ENCODE results near the gene SLC6A7. TPM values are rescaled to one million over a fixed set of nuclear protein-coding genes. Genes with fewer than 3 reads are reported as not detected.

The SLC6A7 gene
- total RNA-seq, 1 donor, result not detected

DNA sequence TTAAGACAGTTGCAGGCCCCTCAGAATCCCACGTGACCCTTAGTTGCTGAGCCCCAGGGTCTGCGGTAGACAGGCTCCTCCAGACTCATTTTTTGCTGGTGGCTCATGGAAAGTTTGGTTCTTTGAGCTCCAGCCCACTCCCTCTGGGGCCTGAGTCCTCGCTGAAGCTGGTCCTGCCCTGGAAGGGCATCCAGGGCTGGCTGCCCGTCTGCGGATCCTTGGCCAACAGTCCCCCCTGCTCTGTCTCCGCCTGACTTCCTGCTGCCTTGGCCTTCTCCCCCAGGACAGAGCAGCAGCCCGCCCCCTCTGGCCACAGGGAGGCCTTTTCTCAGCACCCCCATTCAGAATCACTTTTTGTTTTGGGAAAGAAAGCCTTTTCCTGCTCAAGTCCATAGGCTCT is 24.4 kb downstream of the SLC6A7 start:
- peak overlapping the region; percentile 4 for H3K4me2 ChIP-seq (ENCODE audit: insufficient read depth, low read length)
- TF ChIP-seq, protein P1, sequence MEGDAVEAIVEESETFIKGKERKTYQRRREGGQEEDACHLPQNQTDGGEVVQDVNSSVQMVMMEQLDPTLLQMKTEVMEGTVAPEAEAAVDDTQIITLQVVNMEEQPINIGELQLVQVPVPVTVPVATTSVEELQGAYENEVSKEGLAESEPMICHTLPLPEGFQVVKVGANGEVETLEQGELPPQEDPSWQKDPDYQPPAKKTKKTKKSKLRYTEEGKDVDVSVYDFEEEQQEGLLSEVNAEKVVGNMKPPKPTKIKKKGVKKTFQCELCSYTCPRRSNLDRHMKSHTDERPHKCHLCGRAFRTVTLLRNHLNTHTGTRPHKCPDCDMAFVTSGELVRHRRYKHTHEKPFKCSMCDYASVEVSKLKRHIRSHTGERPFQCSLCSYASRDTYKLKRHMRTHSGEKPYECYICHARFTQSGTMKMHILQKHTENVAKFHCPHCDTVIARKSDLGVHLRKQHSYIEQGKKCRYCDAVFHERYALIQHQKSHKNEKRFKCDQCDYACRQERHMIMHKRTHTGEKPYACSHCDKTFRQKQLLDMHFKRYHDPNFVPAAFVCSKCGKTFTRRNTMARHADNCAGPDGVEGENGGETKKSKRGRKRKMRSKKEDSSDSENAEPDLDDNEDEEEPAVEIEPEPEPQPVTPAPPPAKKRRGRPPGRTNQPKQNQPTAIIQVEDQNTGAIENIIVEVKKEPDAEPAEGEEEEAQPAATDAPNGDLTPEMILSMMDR (IDR thresholded peaks at IDR 0.05; ENCODE audit: extremely low read depth, low read depth, low read length), result peak; percentile 38

DNA sequence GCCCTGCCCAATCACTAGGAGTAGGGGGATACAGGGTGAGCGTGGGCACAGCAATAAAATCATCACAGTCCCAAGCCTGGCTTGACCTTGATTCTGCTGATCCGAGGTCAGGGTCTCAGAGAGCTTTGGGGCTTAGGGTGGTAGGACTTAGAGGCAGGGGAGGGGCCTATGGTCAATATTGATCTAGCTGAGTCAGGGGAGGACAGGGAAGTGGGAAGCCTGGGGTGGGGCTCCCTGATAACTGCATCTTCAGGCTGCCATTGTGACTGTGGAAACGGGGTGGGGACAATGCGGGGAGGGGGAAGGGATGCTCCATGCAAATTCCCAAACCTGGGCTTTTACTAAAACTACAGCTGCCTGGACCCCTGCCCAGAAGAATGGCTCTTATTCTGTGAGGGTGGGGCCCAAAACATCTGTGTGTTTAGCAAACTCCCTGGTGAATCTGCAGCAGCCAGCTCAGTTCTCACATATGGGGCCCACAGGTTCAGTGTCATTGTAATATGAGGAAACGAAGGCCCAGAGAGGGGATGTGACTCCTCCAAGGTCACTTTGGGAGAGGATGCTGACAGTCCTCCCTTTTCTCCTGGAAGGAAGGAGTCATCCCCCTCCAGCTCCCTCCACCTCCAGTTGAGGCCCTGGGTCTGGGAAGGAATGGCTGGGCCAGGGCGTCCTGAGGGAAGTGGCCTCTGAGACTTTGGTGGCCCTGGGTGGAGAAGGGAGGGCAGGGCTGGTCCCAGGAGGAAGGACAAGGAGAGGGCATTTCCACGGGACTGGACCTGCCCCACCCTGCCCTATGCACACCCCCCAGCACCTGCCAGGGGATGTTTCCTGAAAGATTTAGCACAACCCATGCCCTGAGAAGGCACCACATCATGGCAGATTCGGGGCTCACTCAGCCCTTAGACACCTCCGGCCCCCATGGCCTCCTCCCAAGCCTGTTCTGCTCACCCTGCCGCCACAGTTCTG is 26.4 kb downstream of the SLC6A7 start:
- H3K27me3 ChIP-seq (ENCODE audit: insufficient read depth, low read length), result no peaks in the 10 kb centered on the region
- no peaks in the 10 kb centered on the region for H4K20me1 ChIP-seq (ENCODE audit: insufficient read depth, low read length)
- TF ChIP-seq, protein P1 (IDR thresholded peaks at IDR 0.05; ENCODE audit: extremely low read depth, low read depth, low read length), result no peak
- H3K27ac ChIP-seq (ENCODE audit: low read depth, low read length), result no peak overlapping the region
- H3K4me3 ChIP-seq (ENCODE audit: insufficient read depth, low read length), result no peak overlapping the region
- no peak for DNase-seq (ENCODE audit: insufficient read length, low spot score, missing footprints)
- no peaks in the 10 kb centered on the region for H3K79me2 ChIP-seq (ENCODE audit: insufficient read depth, low read length)
- H2AFZ ChIP-seq (ENCODE audit: low read length), result no peak overlapping the region
- no peaks in the 10 kb centered on the region for H3K9me3 ChIP-seq (ENCODE audit: low read depth, low read length)
- peaks cover 16% of the 10 kb centered on the region for H3K4me1 ChIP-seq (ENCODE audit: insufficient read depth, low read length)
- no peak overlapping the region for H3K4me2 ChIP-seq (ENCODE audit: insufficient read depth, low read length)
- H3K36me3 ChIP-seq (ENCODE audit: insufficient read depth, low read length), result no peaks in the 10 kb centered on the region

More for the DNA sequence above, 24.4 kb downstream of the SLC6A7 start:
- peak overlapping the region; percentile 39 for H2AFZ ChIP-seq (ENCODE audit: low read length)
- H3K4me3 ChIP-seq (ENCODE audit: insufficient read depth, low read length), result no peak overlapping the region
- H3K36me3 ChIP-seq (ENCODE audit: insufficient read depth, low read length), result no peaks in the 10 kb centered on the region
- H3K27ac ChIP-seq (ENCODE audit: low read depth, low read length), result peak overlapping the region; percentile 0
- H3K9me3 ChIP-seq (ENCODE audit: low read depth, low read length), result no peaks in the 10 kb centered on the region
- peaks cover 23% of the 10 kb centered on the region for H3K4me1 ChIP-seq (ENCODE audit: insufficient read depth, low read length)
- H3K27me3 ChIP-seq (ENCODE audit: insufficient read depth, low read length), result no peaks in the 10 kb centered on the region
- H4K20me1 ChIP-seq (ENCODE audit: insufficient read depth, low read length), result no peaks in the 10 kb centered on the region
- DNase-seq (ENCODE audit: insufficient read length, low spot score, missing footprints), result peak; percentile 98
- no peaks in the 10 kb centered on the region for H3K79me2 ChIP-seq (ENCODE audit: insufficient read depth, low read length)

DNA sequence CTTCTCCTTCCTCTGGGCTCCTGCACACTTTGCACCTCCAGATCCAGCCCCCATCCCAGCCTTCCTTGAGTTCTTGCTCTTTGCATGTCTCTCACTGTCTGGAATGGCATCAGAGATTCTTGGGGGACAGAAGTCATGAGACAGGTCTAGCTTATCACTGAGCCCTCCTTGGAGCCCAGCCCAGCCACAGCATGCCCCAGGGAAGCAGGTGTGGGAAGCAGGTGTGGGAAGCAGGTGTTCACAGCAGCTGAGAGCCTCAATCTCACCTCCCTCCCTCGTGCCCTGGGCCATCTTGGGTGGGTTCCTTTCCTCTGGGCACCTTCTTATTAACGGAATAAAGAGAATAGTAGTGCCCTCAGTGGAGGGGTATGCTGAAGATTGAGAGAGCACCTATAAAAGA is 27.2 kb downstream of the SLC6A7 start:
- DNase-seq (ENCODE audit: insufficient read length, low spot score, missing footprints), result no peak
- Histone ChIP-seq H3K27me3 (ENCODE audit: insufficient read depth, low read length) (no peaks in the 10 kb centered on the region), H3K36me3 (ENCODE audit: insufficient read depth, low read length) (no peaks in the 10 kb centered on the region), H3K4me2 (ENCODE audit: insufficient read depth, low read length) (no peak overlapping the region), H4K20me1 (ENCODE audit: insufficient read depth, low read length) (no peaks in the 10 kb centered on the region), H3K4me1 (ENCODE audit: insufficient read depth, low read length) (peaks cover 16% of the 10 kb centered on the region), H3K9me3 (ENCODE audit: low read depth, low read length) (no peaks in the 10 kb centered on the region), H3K27ac (ENCODE audit: low read depth, low read length) (no peak overlapping the region), H3K79me2 (ENCODE audit: insufficient read depth, low read length) (no peaks in the 10 kb centered on the region), H3K4me3 (ENCODE audit: insufficient read depth, low read length) (no peak overlapping the region), H2AFZ (ENCODE audit: low read length) (no peak overlapping the region)
- TF ChIP-seq, protein P1 (IDR thresholded peaks at IDR 0.05; ENCODE audit: extremely low read depth, low read depth, low read length), result no peak
